Mesothelial cell of epicardium (in vitro differentiated cells): Measurements from ENCODE around the gene CDC45. TPM values are rescaled to one million over a fixed set of nuclear protein-coding genes. Genes with fewer than 3 reads are reported as not detected.

Experiments used
- DNase-seq, 2 experiments: peaks; one replicate each; pipeline ENCODE4 v3.0.0; 2021; ENCODE audit warnings: low spot score in 2 of 2; ENCODE audit not compliant: unreplicated experiment in 2 of 2
- H3K27ac Mint-ChIP-seq: 2 replicates; pipeline ENCODE4 v1.8.0; 2021; ENCODE audit warnings: mixed read lengths
- H3K27me3 Mint-ChIP-seq: 2 replicates; pipeline ENCODE4 v1.8.0; 2021; ENCODE audit warnings: low read depth, mixed read lengths
- H3K36me3 Mint-ChIP-seq: 2 replicates; pipeline ENCODE4 v1.8.0; 2021; ENCODE audit warnings: mixed read lengths
- H3K4me1 Mint-ChIP-seq: 2 replicates; pipeline ENCODE4 v1.8.0; 2021; ENCODE audit warnings: mixed read lengths
- H3K4me3 Mint-ChIP-seq: 2 replicates; pipeline ENCODE4 v1.8.0; 2021; ENCODE audit warnings: mild to moderate bottlenecking, moderate library complexity, mixed read lengths
- H3K9me3 Mint-ChIP-seq: 2 replicates; pipeline ENCODE4 v1.8.0; 2021; ENCODE audit warnings: mixed read lengths
- CTCF ChIP-seq: fragments of 200-600 bp; sonication (generic); IDR thresholded peaks from one replicate; pipeline ENCODE4 v1.5.0; 2021; ENCODE audit warnings: antibody characterized with exemption; ENCODE audit not compliant: unreplicated experiment
- total RNA-seq: library from RNA; stranded (reverse); gene quantifications from 3 replicates; pipeline ENCODE4 v1.2.1, GENCODE V29; 2021

Gene CDC45
- total RNA-seq, 1 donor from 2014 or later: 15.3 TPM

GRCh38 chr22:19488884-19489843 lies 9.4 kb downstream of the CDC45 start:
- no peak for TF ChIP-seq CTCF
- H3K4me1 Mint-ChIP-seq: no peaks in the 10 kb centered on the region
- DNase-seq: no peak
- H3K36me3 Mint-ChIP-seq: peaks cover 2% of the 10 kb centered on the region
- H3K9me3 Mint-ChIP-seq: no peaks in the 10 kb centered on the region
- H3K27me3 Mint-ChIP-seq: no peaks in the 10 kb centered on the region
- H3K27ac Mint-ChIP-seq: no peak overlapping the region
- H3K4me3 Mint-ChIP-seq: no peak overlapping the region

- H3K4me1 Mint-ChIP-seq: no peaks in the 10 kb centered on the region
- H3K36me3 Mint-ChIP-seq: peaks cover 3% of the 10 kb centered on the region
- TF ChIP-seq CTCF: no peak
- H3K4me3 Mint-ChIP-seq: no peak overlapping the region
- no peak for DNase-seq
- no peaks in the 10 kb centered on the region for H3K9me3 Mint-ChIP-seq
- no peak overlapping the region for H3K27ac Mint-ChIP-seq
- no peaks in the 10 kb centered on the region for H3K27me3 Mint-ChIP-seq
Measured at GRCh38 chr22:19490628-19491230, 11.0 kb downstream of the CDC45 start.

GRCh38 chr22:19492504-19493174 lies 12.9 kb downstream of the CDC45 start:
- no peak overlapping the region for H3K27ac Mint-ChIP-seq
- no peak overlapping the region for H3K4me3 Mint-ChIP-seq
- DNase-seq: no peak
- no peaks in the 10 kb centered on the region for H3K27me3 Mint-ChIP-seq
- no peak for TF ChIP-seq CTCF
- H3K4me1 Mint-ChIP-seq: peaks cover 1% of the 10 kb centered on the region
- no peaks in the 10 kb centered on the region for H3K9me3 Mint-ChIP-seq
- peaks cover 9% of the 10 kb centered on the region for H3K36me3 Mint-ChIP-seq

GRCh38 chr22:19494001-19494560 lies 14.4 kb downstream of the CDC45 start:
- peaks cover 1% of the 10 kb centered on the region for H3K4me1 Mint-ChIP-seq
- no peak for TF ChIP-seq CTCF
- H3K27ac Mint-ChIP-seq: no peak overlapping the region

GRCh38 chr22:19494676-19495173 lies 15.0 kb downstream of the CDC45 start:
- Mint-ChIP-seq H3K27me3 (no peaks in the 10 kb centered on the region), H3K4me1 (peaks cover 1% of the 10 kb centered on the region), H3K4me3 (no peak overlapping the region), H3K9me3 (no peaks in the 10 kb centered on the region), H3K27ac (no peak overlapping the region), H3K36me3 (peaks cover 9% of the 10 kb centered on the region)
- DNase-seq: no peak
- TF ChIP-seq CTCF: no peak

More at GRCh38 chr22:19494001-19494560, 14.4 kb downstream of the CDC45 start:
- Mint-ChIP-seq H3K36me3 (peaks cover 9% of the 10 kb centered on the region), H3K27me3 (no peaks in the 10 kb centered on the region), H3K4me3 (no peak overlapping the region), H3K9me3 (no peaks in the 10 kb centered on the region)
- no peak for DNase-seq
